NCI-H774 (cell line): ENCODE data around the gene COL23A1.
"Not testable (repeated sequence)": the region's sequence is repeated elsewhere in the genome, so short reads cannot be mapped to it uniquely, and the experiment has no call there.

Experiments used
- DNase-seq: peaks from one replicate; lab custom pipeline; 2025; lab: John Stamatoyannopoulos, UW

The COL23A1 gene

DNA sequence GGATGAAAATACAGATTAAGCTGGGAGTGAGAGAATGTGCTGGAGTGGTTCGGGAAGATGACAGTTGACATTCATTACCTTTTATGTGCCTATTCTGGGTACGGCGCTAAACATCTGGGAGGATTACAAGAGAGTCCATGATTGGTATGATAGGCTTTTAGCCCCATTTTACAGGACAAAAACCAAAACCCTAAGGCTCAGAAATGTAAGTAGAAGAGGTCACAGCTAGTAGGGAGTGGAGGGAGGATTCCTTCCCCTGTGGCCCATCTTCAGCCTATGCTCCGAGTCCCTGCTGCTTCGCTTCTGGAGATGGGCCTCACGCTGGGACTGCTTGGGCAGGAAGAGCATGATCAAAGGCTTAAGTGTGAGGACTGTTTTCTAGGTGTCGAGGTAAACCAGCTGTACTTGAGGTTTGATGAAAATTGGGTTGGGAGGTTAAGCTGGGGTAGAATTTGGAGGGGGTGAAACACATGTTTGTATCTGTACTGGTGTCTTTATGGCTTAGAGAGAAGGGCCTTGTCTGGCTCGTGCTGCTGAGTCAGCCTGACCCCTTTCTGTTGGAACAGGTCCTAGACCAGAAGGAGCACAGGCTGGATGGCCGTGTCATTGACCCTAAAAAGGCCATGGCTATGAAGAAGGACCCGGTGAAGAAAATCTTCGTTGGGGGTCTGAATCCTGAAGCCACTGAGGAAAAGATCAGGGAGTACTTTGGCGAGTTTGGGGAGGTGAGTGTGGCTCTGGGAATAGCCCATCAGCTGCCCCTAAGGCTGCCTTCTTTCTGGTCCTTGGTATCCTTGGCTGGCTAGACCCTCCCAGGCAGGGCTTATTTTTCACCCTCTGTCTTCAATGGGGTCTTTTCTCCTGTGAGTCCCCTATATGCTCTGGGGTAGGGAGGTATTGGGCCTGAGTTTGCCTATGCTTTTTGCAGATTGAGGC, 383.8 kb downstream of the COL23A1 start:
- no peak for DNase-seq

DNA sequence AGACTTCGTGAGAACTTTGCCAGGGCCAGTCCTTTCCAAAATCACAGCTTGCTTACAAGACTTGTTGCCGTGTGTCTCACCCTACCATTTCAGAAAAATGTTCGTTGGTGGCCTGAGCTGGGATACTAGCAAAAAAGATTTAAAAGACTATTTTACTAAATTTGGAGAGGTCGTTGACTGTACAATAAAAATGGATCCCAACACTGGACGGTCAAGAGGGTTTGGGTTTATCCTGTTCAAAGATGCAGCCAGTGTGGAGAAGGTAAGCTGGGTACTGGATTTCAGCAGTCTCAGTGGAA, 384.5 kb downstream of the COL23A1 start:
- no peak for DNase-seq

DNA sequence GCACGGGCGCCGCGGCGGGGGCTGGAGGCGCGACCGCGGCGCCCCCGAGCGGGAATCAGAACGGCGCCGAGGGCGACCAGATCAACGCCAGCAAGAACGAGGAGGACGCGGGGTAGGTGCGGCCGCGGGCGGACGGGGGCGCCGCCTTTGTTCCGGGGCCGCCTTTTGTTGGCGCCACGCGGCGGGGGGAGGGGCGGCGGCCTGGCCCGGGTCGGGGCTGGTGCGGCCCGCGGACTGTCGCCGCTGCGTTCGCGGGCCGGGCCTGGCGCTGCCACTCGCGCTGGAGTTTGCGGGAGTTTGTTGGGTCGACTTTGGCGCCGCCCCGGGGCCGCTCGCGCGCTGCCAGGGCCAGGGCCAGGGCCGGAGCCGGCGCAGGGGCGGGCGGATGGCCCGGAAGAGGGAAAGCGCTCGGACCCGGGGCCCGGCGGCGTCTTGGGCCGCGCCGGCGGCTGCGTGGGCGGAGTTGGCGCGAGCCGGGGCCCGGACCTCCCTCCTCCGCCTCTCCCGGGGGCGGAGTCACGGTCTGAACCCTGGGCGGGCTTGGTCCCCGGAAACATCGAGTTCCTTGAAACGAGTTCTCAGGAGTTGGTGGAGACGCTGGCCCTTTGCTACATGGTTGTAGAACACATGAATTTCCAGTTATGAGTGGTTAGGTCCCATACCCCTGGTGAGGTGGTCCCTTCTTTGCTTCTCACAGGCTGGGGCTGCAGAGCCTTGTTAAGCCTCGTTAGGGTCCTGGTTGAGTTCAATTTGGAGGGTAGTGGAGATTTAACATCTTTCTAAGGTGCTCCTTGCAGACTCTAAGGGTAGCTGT, 385.1 kb downstream of the COL23A1 start:
- DNase-seq, result peak; percentile 57

DNA sequence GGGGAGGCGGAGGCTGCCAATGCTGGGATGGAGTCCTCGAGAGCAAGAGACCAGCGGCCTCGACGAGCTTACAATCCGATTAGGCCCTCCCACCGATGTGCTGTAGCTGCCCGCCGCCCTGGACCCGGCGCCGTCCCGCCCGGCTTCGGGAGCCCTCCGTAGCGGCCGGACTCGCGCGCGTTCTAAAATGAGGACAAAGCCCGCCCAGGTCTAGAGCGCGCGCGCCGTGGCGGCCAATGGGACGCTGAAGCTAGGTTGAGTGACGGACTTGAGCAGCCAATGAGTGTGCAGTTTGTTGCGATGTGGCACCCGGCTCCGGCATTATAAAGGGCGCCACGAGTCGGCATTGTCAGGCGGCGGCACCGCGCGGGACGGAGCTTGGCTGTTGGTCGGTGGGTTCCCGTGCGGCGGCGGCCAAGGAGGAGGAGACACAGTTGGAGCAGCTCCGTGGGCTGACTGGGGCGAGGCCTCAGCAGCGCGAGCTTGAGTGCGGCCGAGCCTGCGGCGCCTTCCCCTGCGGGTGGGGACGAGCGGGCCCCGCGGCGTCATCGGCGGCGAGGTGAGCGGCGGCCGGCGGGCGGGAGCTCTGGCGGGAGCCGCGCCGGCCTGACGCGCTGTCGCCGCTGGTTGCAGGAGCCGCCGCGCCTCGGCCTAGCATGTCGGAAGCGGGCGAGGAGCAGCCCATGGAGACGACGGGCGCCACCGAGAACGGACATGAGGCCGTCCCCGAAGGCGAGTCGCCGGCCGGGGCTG, 385.8 kb downstream of the COL23A1 start, which contains the start of gene HNRNPAB:
HNRNPAB (plus strand) TSS at position 352 of the 753 bp plus-strand sequence; CDS start at position 657, 305 bp downstream.
- DNase-seq, result peak; percentile 92

DNA sequence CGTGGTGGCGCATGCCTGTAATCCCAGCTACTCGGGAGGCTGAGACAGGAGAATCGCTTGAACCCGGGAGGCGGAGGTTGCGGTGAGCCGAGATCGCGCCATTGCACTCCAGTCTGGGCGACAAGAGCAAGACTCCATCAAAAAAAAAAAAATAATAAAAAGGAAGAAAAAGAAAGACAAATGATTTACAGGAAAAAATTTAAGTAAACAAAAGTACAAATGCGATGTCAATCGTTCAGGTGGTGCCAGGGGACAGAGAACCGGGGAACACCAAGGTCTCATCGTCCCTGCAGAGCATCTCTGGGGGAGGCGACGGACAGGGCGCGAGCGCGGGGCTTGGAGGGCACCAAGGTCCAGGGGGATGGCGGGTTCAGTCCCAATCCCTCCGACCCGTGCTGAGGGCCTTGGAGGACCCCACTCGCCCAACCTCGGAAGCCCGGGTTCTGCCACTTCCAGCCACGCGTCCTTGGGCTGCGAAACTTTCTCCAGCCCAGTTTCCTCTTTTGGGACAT, 386.5 kb downstream of the COL23A1 start:
- DNase-seq, result no peak

DNA sequence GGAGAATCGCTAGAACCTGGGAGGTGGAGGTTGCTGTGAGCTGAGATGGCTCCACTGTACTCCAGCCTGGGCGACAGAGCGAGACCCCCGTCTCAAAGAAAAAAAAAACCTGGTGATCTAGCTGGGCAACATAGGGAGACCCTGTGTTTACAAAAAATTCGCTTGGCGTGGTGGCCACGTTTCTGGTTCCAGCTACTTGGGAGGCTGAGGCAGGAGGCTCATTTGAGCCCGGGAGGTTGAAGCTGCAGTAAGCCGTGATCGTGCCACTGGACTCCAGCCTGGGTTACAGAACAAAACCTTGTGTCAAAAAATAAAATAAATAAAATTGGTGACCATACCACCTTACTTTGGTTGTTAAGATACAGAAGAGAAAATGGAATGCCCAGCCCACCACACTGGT, 387.7 kb downstream of the COL23A1 start:
- no peak for DNase-seq

DNA sequence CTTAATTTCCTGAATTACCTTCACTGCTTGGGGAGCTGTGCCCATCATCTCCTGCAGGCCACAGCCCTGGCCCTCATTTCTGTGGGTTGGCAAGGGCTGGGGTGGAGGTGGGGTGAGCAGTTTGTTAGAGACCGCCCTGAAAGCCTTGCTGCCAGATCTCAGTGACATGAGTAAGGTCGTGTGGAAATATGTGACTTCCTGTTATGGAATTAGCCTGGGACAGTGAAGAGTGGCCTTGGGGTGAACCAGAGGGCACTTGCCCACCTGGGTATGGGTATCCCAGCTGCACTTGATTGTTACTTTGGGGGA, 388.3 kb downstream of the COL23A1 start:
- DNase-seq, result no peak

DNA sequence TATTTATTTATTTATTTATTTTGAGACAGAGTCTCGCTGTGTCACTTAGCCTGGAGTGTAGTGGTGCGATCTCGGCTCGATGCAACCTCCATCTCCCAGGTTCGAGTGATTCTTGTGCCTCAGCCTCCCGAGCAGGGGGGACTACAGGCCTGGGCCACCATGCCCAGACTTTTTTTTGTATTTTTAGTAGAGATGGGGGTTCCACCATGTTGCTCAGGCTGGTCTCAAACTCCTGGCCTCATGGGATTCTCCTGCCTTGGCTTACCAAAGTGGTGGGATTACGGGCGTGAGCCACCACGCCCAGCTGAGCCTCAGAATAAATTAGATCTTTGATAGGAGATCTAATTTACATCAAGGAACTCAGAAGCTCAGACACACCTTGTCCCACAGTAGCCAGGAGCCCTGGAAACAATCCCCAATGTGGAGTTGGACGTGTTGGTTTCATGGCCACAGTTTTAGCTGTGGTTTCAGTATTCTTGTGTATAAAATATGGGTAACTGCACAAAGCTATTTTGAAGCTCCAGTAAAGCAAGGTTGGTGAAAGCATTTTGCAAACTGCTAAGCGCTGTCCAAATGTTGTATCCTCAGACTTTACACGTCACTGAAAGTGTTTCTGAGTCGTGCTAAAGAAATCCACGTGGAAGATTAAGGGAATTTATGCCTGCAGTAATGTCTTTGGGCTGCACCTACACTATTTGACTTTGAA, 388.8 kb downstream of the COL23A1 start:
- no peak for DNase-seq

DNA sequence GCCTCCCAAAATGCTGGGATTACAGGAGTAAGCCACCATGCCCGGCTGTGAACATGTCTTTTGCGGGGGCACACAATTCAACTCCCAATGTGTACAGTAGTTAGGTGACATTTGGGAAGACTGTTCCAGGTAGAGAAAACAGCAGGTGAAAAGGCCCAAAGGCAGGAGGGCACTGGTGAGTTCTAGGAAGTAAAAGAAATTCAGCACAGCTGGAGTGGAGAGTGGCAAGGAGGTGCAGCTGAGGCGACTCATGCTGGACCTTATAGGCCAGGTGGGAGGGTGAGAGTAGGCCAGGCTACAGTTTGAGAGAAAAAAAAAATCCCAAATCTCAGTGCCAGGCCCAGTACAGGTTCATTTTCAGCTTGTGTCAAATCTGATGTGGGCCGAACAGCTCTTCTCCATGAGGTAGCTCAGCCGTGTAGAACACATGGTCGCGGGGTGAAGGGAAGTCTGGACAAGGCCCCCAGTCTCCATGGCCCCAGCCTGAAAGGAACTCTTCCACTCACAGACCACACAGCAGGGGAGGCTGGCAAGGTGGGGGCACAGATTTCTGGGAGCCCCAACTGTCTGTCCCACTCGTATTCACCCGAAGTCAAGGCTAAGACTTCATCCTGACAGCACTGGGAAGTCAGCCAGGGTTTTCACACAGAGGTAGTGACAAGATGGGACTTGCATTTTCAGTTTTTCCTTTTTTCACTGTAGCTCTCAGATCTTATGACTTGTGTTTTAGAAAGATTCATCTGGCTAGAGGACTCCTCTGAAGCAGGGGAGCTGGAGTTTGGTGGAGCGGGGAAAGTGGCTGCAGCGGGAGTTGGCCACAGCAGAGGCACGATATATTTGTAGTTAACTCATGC, 390.4 kb downstream of the COL23A1 start:
- DNase-seq, result no peak

DNA sequence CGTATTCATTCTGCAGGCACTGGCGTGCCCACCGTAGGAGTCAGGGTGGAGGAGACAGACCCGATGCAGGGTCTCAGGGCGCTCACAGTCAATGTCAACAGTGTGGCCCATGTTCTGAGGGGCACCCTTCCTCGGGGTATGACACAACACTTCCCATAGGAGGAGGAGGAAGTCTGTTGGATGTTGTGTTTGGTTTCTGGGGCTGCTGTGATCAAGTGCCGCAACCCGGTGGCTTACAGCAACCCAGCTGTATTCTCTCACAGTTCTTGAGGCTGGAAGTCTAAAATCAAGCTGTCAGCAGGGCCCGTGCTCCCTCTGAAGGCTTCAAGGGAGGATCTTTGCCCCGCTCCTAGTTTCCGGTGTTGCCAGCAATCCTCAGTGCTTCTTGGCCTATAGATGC, 391.5 kb downstream of the COL23A1 start:
- DNase-seq, result no peak

DNA sequence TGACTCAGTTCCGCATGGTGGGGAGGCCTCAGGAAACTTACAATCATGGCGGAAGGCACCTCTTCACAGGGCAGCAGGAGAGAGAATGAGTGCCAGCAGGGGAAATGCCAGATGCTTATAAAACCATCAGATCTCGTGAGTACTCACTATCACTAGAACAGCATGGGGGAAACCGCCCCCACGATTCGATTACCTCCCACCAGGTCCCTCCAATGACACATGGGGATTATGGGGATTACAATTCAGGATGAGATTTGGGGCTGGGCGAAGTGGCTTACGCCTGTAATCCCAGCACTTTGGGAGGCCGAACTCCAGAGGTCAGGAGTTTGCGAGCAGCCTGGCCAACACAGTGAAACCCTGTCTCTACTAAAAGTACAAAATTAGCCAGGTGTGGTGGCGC, 392.0 kb downstream of the COL23A1 start:
- DNase-seq, result not testable (repeated sequence)

DNA sequence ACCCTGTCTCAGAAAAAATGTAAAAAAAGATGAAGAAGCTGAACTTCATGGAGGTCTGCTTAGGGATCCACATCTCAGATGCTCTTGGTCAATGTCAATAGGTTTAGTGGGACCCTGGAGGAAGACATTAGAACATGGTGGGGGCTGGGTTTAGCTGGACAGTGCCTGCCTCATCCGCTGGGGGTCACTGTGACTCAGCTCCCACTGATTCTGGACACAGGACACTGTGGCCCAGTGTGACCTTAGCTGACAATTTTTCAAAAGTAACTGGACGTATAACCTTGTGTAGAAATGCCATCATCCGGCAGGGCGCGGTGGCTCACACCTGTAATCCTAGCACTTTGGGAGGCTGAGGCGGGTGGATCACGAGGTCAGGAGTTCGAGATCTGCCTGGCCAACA, 393.2 kb downstream of the COL23A1 start:
- DNase-seq, result no peak

DNA sequence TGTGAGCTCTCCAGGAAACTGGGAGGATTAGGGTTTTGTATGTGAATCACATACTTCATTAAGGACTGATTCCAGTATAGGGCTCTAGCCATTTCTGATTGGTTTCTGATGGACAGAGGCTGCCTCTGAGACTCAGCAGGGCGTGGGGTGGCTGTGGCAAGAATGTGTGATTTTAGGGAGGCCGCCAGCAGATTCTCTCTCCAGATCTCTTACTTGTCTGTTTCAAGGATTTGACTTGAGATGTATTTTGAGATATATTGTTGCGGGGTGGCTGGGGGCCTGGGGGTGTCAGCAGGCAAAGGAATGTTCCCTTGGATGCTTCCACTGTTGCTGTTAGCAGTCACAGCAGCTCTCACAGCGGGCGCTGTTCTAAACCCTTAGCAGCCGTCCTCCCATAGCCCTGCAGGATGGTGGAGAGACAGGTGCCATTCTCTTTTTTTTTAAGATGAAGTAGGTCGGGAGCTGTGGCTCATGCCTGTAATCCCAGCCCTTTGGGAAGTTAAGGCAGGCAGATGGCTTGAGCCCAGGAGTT, 393.8 kb downstream of the COL23A1 start:
- no peak for DNase-seq

DNA sequence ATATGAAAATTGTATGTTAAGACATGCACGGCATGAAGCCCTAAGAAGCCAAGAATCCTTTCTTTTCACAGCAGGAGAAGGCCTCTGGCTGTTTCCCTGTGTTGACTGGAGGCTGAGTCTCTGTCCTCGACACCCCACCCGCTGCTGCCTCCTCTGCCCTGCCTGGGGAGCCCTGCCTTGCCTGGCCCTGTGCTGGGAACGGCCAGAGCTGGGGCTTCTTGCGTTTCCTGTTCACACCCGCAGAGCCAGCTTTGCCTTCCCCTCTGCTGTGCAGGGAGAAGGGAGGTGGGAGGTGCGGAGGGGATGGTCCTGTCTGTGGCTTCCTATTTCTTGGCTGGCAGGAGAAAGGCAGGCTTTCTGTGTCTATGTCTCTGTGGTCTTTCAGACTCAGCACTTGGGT, 396.2 kb downstream of the COL23A1 start:
- no peak for DNase-seq

DNA sequence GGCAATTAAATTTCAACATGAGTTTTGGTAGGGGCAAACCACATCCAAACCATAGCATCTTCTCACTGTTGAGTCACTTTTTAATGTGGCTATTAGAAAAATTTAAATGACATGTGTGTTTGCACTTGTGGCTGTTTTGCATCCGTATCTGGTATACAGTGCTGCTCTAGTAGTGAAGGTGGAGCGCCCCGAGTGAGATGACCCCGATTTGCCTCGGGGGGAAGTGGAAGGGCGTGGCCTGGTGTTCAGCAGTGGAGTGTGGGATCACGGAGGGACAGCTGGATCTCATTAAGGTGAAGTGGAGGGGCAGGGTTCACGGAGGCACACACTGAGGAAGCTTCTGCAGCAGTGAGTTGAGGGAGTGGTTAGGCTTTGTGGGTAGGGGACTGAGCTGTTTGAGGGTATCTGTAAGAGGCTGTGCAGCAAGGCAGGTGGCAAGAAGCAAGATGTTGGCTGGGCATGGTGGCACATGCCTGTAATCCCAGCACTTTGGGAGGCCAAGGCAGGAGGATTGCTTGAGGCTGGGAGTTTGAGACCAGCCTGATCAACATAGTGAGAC, 396.9 kb downstream of the COL23A1 start:
- DNase-seq, result no peak

DNA sequence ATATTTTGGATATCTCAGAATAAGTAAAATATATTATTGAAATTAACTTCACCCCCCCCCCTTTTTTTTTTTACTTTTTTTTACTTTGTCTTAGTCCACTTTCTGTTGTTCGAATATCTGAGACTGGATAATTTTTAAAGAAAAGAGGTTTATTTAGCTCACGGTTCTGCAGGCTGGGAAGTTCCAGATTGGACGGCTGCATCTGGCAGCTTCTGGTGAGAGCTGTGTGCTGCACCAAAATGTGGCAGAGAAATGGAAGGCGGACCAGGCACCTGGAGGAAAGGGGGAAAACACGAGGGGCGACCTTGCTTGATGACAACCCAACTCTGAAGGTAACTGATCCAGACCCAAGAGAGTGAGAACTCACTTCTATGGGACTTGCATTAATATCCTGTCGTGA, 397.4 kb downstream of the COL23A1 start:
- DNase-seq, result no peak

DNA sequence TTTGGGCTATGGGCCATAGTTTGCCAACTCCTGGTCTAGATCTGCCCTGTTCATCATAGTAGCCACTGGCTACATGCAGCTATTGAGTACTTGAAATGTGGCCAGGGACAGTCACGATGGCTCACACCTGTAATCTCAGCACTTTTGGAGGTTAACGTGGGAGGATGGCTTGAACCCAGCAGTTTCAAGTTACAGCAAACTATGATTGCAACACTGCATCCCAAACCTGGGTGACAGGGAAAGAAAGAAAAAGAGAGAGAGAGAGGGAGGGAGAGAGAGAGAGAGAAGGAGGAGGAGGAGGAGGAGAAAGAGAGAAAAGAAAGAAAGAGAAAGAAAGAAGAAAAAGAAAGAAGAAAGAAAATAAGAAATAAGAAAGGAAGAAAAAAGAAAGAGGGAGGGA, 397.9 kb downstream of the COL23A1 start:
- DNase-seq, result no peak

DNA sequence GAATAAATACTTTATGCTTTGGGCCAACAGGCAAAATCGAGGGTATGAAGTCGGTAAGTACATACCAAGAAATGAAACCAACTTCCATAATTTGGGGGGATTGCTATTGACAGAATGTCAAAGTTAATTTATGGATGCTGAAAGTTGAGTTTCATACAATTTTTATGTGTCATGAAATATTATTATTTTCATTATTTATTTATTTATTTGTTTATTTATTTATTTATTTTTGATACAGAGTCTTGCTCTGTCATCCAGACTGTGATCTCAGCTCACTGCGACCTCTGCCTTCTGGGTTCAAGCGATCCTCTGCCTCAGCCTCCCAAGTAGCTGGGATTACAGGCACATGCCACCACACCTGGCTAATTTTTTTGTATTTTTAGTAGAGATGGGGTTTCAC, 398.5 kb downstream of the COL23A1 start:
- DNase-seq, result no peak

DNA sequence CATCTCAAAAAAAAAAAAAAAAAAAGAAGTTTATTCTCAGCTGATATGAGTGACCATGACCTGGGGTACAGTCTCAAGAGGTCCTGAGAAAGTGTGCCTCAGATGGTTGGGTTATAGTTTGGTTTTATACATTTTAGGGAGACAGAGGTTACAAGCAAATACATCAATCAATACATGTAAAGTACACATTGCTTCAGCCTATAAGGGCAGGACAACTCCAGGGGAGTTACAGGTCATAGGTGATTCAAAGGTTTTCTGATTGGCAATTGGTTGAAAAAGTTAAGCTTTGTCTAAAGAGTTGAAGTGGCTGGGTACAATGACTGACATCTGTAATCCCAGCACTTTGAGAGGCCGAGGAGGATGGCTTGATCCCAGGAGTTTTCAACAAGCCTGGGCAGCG, 400.8 kb downstream of the COL23A1 start:
- no peak for DNase-seq
